Mesendoderm (in vitro differentiated cells): ENCODE measurements around the gene GTPBP2.
A peak's percentile ranks its signal among the peaks of the same experiment; 100 is the strongest.

Experiments used
- DNase-seq: peaks from one replicate; pipeline ENCODE4 v3.0.0; 2013
- H2AK5ac ChIP-seq: 2 replicates; pipeline ENCODE4 v1.6.1; 2013; ENCODE audit warnings: low read length, inconsistent platforms
- H2BK120ac ChIP-seq: 2 replicates; pipeline ENCODE4 v1.6.1; 2013; ENCODE audit warnings: low read depth, mild to moderate bottlenecking, low read length, moderate library complexity, mixed read lengths
- H2BK15ac ChIP-seq: replicated peaks from 2 replicates; pipeline ENCODE4 v1.6.1; 2013; ENCODE audit warnings: low read depth, mild to moderate bottlenecking, moderate library complexity
- H2BK5ac ChIP-seq: 2 replicates; pipeline ENCODE4 v1.6.1; 2013; ENCODE audit warnings: low read length, inconsistent platforms
- H3K18ac ChIP-seq: 2 replicates; pipeline ENCODE4 v1.6.1; 2013; ENCODE audit warnings: mild to moderate bottlenecking, low read length, mixed read lengths
- H3K23ac ChIP-seq: one replicate; pipeline ENCODE4 v1.6.1; 2013; ENCODE audit warnings: low read length
- H3K27ac ChIP-seq: 2 replicates; pipeline ENCODE4 v1.5.1; 2013; ENCODE audit warnings: low read depth, mild to moderate bottlenecking, inconsistent platforms, low read length, moderate library complexity
- H3K27me3 ChIP-seq: 2 replicates; pipeline ENCODE4 v1.6.1; 2013; ENCODE audit warnings: low read length, control low read depth, mild to moderate bottlenecking, inconsistent platforms; ENCODE audit not compliant: insufficient read depth, poor library complexity
- H3K36me3 ChIP-seq: 2 replicates; pipeline ENCODE4 v1.6.1; 2013; ENCODE audit warnings: low read length, inconsistent platforms; ENCODE audit not compliant: control insufficient read depth, insufficient read depth
- H3K4ac ChIP-seq: one replicate; pipeline ENCODE4 v1.6.1; 2013; ENCODE audit warnings: low read depth, mild to moderate bottlenecking, low read length, moderate library complexity
- H3K4me1 ChIP-seq: 2 replicates; pipeline ENCODE4 v1.6.1; 2013; ENCODE audit warnings: low read depth, low read length, inconsistent platforms; ENCODE audit not compliant: control insufficient read depth
- H3K4me2 ChIP-seq: 2 replicates; pipeline ENCODE4 v1.6.1; 2013; ENCODE audit warnings: low read length
- H3K4me3 ChIP-seq: 2 replicates; pipeline ENCODE4 v1.5.1; 2013; ENCODE audit warnings: mild to moderate bottlenecking, low read length
- H3K56ac ChIP-seq: one replicate; pipeline ENCODE4 v1.6.1; 2013; ENCODE audit warnings: low read length
- H3K79me1 ChIP-seq: 2 replicates; pipeline ENCODE4 v1.6.1; 2013; ENCODE audit warnings: low read length, inconsistent platforms
- H3K79me2 ChIP-seq: 2 replicates; pipeline ENCODE4 v1.6.1; 2013; ENCODE audit warnings: mild to moderate bottlenecking, low read length; ENCODE audit not compliant: control insufficient read depth, insufficient read depth
- H3K9ac ChIP-seq: 2 replicates; pipeline ENCODE4 v1.6.1; 2013; ENCODE audit warnings: low read length, inconsistent platforms
- H4K5ac ChIP-seq: one replicate; pipeline ENCODE4 v1.6.1; 2013; ENCODE audit warnings: low read length
- H4K8ac ChIP-seq: one replicate; pipeline ENCODE4 v1.6.1; 2013; ENCODE audit warnings: low read depth, mild to moderate bottlenecking, control low read depth, low read length, moderate library complexity
- WGBS: extraction: QIAGEN DNeasy Blood & Tissue Kit; methylation state at CpG from one replicate; pipeline ENCODE4 v1.1.7; 2013; ENCODE audit warnings: low lambda C conversion rate, missing lambda C conversion rate; ENCODE audit not compliant: insufficient coverage; ENCODE audit errors: extremely low coverage; 5-methylcytosine and 5-hydroxymethylcytosine counted together

GTPBP2 gene

DNA sequence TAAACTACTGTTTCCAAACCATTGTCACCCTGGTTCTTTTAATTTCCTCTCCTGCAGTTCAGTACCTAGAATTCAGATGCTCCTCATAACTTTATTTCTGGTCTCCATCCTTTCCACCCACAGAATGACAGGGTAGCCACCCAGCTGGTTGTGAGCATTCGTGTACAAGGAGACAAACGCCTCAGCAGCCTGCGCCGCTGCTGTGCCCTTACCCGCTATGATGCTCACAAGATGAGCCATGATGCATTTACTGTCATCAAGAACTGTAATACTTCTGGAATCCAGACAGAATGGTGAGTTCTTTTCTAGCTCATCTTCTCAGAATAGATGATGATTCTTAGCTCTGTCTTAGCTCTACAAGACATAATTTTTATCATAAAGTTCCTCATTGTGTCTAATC is 18.6 kb downstream of the GTPBP2 start:
- Histone ChIP-seq H3K18ac (no peak overlapping the region), H3K79me1 (no peaks in the 10 kb centered on the region), H3K4me1 (no peaks in the 10 kb centered on the region), H2BK120ac (no peak overlapping the region), H3K4me2 (no peak overlapping the region), H2AK5ac (no peak overlapping the region), H3K23ac (no peak overlapping the region), H3K36me3 (peaks cover 4% of the 10 kb centered on the region), H3K4ac (no peak overlapping the region), H3K79me2 (no peaks in the 10 kb centered on the region), H3K4me3 (no peak overlapping the region), H3K27ac (no peak overlapping the region), H3K56ac (no peak overlapping the region), H2BK5ac (no peak overlapping the region), H4K8ac (no peak overlapping the region), H2BK15ac (no peak overlapping the region), H3K9ac (no peak overlapping the region), H3K27me3 (no peaks in the 10 kb centered on the region), H4K5ac (no peak overlapping the region)
- no CpG with 5 or more reads among the region's 5 CpGs for WGBS
- DNase-seq, result no peak

DNA sequence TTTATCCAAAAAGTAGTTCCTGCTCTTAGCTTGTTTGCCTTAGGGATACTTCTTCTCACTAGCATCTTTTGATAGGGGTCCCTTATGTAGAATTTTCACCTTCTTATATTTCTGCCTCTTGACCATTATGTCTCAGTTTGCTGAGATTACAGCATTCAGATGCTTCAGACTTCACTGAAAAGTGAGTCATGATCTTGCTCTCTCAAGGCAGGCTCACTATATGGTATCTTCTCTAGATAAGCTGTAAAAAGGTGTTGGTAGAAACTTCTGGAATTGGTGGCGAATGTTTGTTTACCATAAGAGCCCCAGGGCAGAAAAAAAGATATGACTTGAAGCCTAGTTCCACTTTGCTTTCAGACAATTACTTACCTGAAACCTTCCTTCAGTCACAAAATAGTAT is 19.7 kb downstream of the GTPBP2 start:
- H3K23ac ChIP-seq, result no peak overlapping the region
- H3K36me3 ChIP-seq, result peaks cover 4% of the 10 kb centered on the region
- no peaks in the 10 kb centered on the region for H3K79me1 ChIP-seq
- H3K4me2 ChIP-seq, result no peak overlapping the region
- no peak for DNase-seq
- no peak overlapping the region for H2BK120ac ChIP-seq
- no peak overlapping the region for H4K5ac ChIP-seq
- no peak overlapping the region for H2BK15ac ChIP-seq
- H3K18ac ChIP-seq, result no peak overlapping the region
- H2BK5ac ChIP-seq, result no peak overlapping the region
- no peaks in the 10 kb centered on the region for H3K4me1 ChIP-seq
- no peak overlapping the region for H4K8ac ChIP-seq
- no peak overlapping the region for H3K56ac ChIP-seq
- H3K79me2 ChIP-seq, result no peaks in the 10 kb centered on the region
- no peak overlapping the region for H3K4ac ChIP-seq
- WGBS, result no CpG with 5 or more reads among the region's 1 CpG
- no peak overlapping the region for H3K9ac ChIP-seq
- H3K27me3 ChIP-seq, result no peaks in the 10 kb centered on the region
- H3K27ac ChIP-seq, result no peak overlapping the region
- no peak overlapping the region for H2AK5ac ChIP-seq
- H3K4me3 ChIP-seq, result no peak overlapping the region

GRCh38 chr6:43608807-43609206 is 20.3 kb downstream of the GTPBP2 start:
- Histone ChIP-seq H3K23ac (no peak overlapping the region), H4K5ac (no peak overlapping the region), H3K56ac (no peak overlapping the region), H3K4me1 (no peaks in the 10 kb centered on the region), H3K4me2 (no peak overlapping the region), H3K27ac (no peak overlapping the region), H2BK15ac (no peak overlapping the region), H2BK120ac (no peak overlapping the region), H3K18ac (no peak overlapping the region), H2AK5ac (no peak overlapping the region), H3K79me2 (no peaks in the 10 kb centered on the region), H3K4me3 (no peak overlapping the region), H3K27me3 (no peaks in the 10 kb centered on the region), H3K79me1 (no peaks in the 10 kb centered on the region), H4K8ac (no peak overlapping the region), H3K4ac (no peak overlapping the region), H3K36me3 (peaks cover 4% of the 10 kb centered on the region), H2BK5ac (no peak overlapping the region), H3K9ac (no peak overlapping the region)
- no CpG with 5 or more reads among the region's 1 CpG for WGBS
- DNase-seq, result no peak

GRCh38 chr6:43608310-43608763 is 20.7 kb downstream of the GTPBP2 start:
- Histone ChIP-seq H3K23ac (no peak overlapping the region), H3K27me3 (no peaks in the 10 kb centered on the region), H4K8ac (no peak overlapping the region), H3K79me1 (no peaks in the 10 kb centered on the region), H3K36me3 (peaks cover 4% of the 10 kb centered on the region), H3K4ac (no peak overlapping the region), H3K4me3 (no peak overlapping the region), H3K4me1 (no peaks in the 10 kb centered on the region), H3K79me2 (no peaks in the 10 kb centered on the region), H3K9ac (no peak overlapping the region), H2BK15ac (no peak overlapping the region), H3K4me2 (no peak overlapping the region), H2BK120ac (no peak overlapping the region), H2BK5ac (no peak overlapping the region), H3K56ac (no peak overlapping the region), H4K5ac (no peak overlapping the region), H3K18ac (no peak overlapping the region), H2AK5ac (no peak overlapping the region), H3K27ac (no peak overlapping the region)
- DNase-seq, result peak; percentile 88
- no CpG with 5 or more reads among the region's 5 CpGs for WGBS

- Histone ChIP-seq H4K8ac (no peak overlapping the region), H3K56ac (no peak overlapping the region), H3K27me3 (no peaks in the 10 kb centered on the region), H3K18ac (no peak overlapping the region), H3K79me2 (no peaks in the 10 kb centered on the region), H3K4ac (no peak overlapping the region), H2BK120ac (no peak overlapping the region), H3K4me2 (no peak overlapping the region), H3K4me3 (no peak overlapping the region), H3K23ac (no peak overlapping the region), H2BK5ac (no peak overlapping the region), H3K4me1 (no peaks in the 10 kb centered on the region), H2BK15ac (no peak overlapping the region), H3K36me3 (peaks cover 3% of the 10 kb centered on the region), H4K5ac (no peak overlapping the region), H3K79me1 (no peaks in the 10 kb centered on the region), H2AK5ac (no peak overlapping the region), H3K9ac (no peak overlapping the region), H3K27ac (no peak overlapping the region)
- no peak for DNase-seq
- WGBS, result 100% methylated on average over 1 of the region's 2 CpGs
Observed at GRCh38 chr6:43606019-43606418, 23.0 kb downstream of the GTPBP2 start.

GRCh38 chr6:43604174-43604573 is 24.9 kb downstream of the GTPBP2 start:
- H3K56ac ChIP-seq, result no peak overlapping the region
- no peak overlapping the region for H3K9ac ChIP-seq
- H3K79me2 ChIP-seq, result no peaks in the 10 kb centered on the region
- H3K27ac ChIP-seq, result no peak overlapping the region
- H3K27me3 ChIP-seq, result no peaks in the 10 kb centered on the region
- H2BK15ac ChIP-seq, result no peak overlapping the region
- H2BK5ac ChIP-seq, result no peak overlapping the region
- no peak overlapping the region for H3K4me3 ChIP-seq
- no peak overlapping the region for H4K5ac ChIP-seq
- H3K36me3 ChIP-seq, result no peaks in the 10 kb centered on the region
- no peaks in the 10 kb centered on the region for H3K79me1 ChIP-seq
- no CpG with 5 or more reads among the region's 2 CpGs for WGBS
- no peak overlapping the region for H3K4me2 ChIP-seq
- no peaks in the 10 kb centered on the region for H3K4me1 ChIP-seq
- no peak overlapping the region for H2BK120ac ChIP-seq
- no peak overlapping the region for H2AK5ac ChIP-seq
- no peak overlapping the region for H3K23ac ChIP-seq
- no peak overlapping the region for H4K8ac ChIP-seq
- H3K4ac ChIP-seq, result no peak overlapping the region
- no peak for DNase-seq
- no peak overlapping the region for H3K18ac ChIP-seq
